Right renal pelvis (tissue), 4 donors: ENCODE results near the gene ATP6V1G2. TPM values are rescaled to one million over a fixed set of nuclear protein-coding genes. Genes with fewer than 3 reads are reported as not detected.
A peak's percentile ranks its signal among the peaks of the same experiment; 100 is the strongest.
"Not testable (repeated sequence)": the region's sequence is repeated elsewhere in the genome, so short reads cannot be mapped to it uniquely, and the experiment has no call there.

Source experiments
- DNase-seq, 4 donors: peaks; one replicate each; pipeline ENCODE4 v3.0.0-alpha.2; 2013; ENCODE audit warnings: low read depth in 4 of 4, low spot score in 3 of 4, missing footprints in 1 of 4
- polyA plus RNA-seq, 4 donors: library from polyadenylated mRNA; unstranded; fragments of 120-200 nt; gene quantifications; one replicate each; pipeline ENCODE4 v1.2.1, GENCODE V29; 2013; ENCODE audit not compliant: insufficient read length in 4 of 4

Gene ATP6V1G2
- 10 to 100 TPM in 1 of 4 donors, 1 to 10 TPM in 3; 6.4 to 11.8 (median 7.3) TPM for polyA plus RNA-seq

- peak; percentile 75 to 84 (median 79) for DNase-seq
Observed at GRCh38 chr6:31546339-31546957, at the start of gene ATP6V1G2. TSS of gene ATP6V1G2 (minus strand) at chr6:31546608. CDS start at chr6:31546559, 49 bp downstream.

DNA sequence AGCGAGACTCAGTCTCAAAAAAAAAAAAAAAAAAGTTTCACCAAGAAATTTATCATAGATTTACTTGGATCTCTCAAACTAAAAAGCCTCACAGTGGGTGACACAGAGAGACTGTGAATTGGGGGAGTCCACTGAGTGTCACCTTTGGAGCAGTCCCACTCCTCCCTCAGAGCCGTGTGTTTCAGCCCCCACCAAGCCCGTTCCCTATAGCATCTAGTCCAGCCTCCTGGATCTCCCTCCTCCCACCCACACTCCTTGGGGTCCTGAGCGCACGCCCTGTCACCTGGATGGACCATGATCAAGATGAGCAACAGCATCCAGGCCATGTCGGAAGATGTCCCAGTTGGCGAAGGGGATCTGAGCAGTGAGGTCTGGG lies 46.0 kb upstream of the ATP6V1G2 start:
- DNase-seq = no peak

DNA sequence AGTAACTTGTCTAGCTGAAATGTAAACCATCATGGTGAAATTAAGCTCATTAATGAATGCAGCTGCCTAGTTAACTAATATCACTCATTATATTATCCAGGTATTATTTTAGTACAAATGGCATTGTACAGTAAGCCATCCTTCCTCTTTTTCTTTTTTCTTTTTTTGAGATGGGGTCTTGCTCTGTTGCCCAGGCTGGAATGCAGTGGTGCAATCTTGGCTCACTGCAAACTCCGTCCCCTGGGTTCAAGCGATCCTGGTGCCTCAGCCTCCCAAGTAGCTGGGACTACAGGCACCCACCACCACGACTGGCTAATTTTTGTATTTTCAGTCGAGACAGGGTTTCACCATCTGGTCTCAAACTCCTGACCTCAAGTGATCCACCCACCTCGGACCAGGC lies 44.3 kb upstream of the ATP6V1G2 start:
- DNase-seq = not testable (repeated sequence)

GRCh38 chr6:31588871-31589650 lies 42.7 kb upstream of the ATP6V1G2 start:
- DNase-seq = no peak

DNA sequence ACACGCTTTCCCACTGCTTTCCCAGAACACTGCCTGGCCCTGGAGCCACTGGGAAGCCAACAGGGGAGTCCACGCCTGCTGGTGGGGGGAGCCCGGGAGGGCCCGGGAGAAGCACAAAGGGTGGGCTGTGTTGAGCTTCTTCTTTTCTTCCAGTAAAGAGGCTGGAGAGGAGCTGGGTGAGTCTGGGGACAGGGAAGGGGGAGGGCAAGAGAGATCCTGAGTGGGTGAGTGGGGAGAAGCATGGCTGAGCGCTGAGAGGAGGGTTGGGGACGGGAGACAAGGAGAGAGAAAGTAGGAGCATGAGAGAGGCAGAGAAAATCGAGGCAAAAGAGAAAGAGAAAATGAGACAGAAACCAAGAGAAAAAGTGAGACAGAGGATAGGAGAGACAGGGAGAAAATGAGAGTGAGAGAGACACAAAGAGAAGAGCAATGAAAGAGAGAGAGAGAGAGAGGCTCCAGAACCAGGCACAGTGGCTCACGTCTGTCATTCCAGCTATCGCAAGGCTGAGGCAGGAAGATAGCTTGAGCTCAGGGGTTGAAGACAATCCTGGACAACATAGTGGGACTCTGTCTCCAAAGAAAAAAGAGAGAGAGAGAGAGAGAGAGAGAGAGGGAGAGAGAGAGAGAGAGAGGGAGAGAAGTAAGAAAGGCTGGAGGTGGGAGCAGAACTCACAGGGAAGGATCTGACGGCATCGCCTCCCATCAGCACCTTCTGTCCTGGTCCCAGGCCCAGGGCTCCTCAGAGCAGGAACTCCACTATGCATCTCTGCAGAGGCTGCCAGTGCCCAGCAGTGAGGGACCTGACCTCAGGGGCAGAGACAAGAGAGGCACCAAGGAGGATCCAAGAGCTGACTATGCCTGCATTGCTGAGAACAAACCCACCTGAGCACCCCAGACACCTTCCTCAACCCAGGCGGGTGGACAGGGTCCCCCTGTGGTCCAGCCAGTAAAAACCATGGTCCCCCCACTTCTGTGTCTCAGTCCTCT lies 41.7 kb upstream of the ATP6V1G2 start:
- DNase-seq = no peak

- no peak for DNase-seq
Observed at GRCh38 chr6:31586599-31587281, 40.3 kb upstream of the ATP6V1G2 start.

DNA sequence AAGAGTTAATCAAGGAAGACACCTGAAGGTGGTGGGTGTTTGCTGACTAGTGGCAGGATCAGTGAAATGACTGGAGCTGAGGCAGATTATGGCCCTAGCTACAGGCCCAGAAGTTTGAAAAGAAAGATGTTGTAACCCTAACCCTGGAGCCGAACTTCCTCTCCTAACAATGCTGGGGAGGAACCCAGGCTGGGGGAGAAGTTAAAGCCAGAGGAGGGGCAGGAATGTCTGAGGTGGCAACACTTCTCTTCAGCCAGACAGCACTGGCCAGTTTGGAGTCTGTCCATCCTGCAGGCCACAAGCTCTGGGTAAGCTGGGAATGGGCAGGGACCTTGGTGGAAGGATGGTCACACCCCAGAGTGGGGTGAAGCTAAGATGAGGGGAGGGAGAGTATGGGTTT lies 39.6 kb upstream of the ATP6V1G2 start, which contains the start of gene LST1:
Gene LST1 (plus strand): TSS at position 270 of the 400 bp plus-strand sequence. CDS start 1,023 bp downstream, outside the sequence.
- DNase-seq = no peak

DNA sequence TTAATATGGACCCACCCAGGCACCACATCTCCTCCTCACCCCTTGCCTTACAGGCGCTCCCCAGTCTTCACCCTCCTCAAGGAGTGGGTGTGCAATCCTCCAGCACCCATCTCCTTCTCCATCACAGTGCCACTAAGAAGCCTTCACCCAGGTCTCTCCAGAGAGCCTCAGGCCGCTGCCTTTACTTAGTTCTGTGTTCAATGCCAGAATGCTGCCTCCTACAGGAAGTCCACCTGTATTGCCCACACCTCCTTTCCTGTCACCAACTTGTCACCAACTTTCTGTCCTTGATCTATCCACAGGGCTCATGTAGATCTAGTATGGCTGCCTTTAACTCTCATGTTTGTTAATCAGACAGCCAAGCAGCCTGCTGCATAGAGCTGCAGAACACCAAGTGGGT lies 39.1 kb upstream of the ATP6V1G2 start:
- no peak for DNase-seq

DNA sequence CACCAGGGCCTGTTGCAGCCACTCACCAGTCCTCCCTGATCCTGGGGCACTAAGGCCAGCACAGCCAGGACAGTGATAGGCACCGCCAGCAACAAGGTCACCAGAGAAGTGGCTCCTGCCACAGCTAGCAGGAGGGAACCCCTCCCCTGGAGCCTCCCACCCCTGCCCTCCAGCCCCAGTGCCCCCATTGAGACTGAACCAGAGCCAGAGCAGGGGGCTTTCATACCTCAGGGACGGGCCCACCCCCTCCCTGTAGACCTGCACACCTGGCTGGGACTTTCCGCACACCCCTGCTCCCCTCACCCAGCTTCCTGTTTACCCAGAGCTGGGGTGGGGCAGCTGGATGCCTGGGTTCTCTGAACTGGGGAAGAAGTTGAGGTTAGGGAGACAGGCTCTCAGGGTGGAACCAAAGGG lies 35.8 kb upstream of the ATP6V1G2 start, which contains the start of gene LTB:
Gene LTB (minus strand): TSS at position 195 of the 414 bp plus-strand sequence. CDS start 7 bp downstream, at position 188.
- DNase-seq = no peak

- peak in 1 of 4 donors; percentile 12 for DNase-seq
Observed at GRCh38 chr6:31581434-31582229, 35.2 kb upstream of the ATP6V1G2 start.

DNA sequence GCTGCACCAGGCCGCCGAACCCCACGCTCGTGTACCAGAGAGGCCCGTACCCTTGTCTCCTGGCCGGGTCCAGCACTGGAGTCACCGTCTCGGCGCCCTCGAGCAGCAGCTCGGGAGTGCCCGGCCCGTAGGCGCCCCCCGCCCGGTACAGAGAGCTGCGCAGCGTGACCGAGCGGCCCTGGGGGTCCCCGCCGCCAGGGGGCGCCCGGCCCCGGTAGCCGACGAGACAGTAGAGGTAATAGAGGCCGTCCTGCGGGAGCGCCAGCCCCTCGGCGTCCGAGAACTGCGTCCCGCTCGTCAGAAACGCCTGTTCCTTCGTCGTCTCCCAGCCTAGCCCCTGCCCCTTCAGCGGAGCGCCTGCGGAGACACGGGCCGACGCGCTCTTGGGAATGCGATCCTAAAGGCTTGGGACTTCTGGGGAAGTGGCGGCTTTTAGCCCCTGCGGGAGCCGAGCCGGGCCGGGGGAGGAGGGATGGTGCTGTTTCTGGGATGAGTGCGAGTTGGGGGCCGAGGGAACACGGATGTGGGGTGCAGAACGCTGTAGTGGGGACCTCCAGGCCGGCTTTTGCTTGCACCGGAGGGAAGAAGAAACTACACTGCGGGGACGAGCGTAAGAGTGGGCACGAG lies 34.5 kb upstream of the ATP6V1G2 start:
- peak; percentile 72 to 83 (median 74) for DNase-seq

DNA sequence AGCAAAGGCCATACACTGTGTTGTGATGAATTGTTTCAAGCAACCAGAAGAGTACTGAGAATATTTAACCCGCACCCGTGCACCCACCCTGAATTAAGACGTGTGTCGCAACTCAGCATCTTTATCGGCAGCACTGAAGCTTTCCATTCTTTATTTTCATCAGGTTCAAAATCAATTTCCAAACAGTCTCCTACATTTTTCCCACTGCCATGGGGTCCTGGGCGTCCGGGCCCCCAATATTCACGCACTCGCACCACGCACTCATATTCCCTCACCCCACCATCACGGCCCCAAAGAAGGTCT lies 34.0 kb upstream of the ATP6V1G2 start:
- no peak for DNase-seq

DNA sequence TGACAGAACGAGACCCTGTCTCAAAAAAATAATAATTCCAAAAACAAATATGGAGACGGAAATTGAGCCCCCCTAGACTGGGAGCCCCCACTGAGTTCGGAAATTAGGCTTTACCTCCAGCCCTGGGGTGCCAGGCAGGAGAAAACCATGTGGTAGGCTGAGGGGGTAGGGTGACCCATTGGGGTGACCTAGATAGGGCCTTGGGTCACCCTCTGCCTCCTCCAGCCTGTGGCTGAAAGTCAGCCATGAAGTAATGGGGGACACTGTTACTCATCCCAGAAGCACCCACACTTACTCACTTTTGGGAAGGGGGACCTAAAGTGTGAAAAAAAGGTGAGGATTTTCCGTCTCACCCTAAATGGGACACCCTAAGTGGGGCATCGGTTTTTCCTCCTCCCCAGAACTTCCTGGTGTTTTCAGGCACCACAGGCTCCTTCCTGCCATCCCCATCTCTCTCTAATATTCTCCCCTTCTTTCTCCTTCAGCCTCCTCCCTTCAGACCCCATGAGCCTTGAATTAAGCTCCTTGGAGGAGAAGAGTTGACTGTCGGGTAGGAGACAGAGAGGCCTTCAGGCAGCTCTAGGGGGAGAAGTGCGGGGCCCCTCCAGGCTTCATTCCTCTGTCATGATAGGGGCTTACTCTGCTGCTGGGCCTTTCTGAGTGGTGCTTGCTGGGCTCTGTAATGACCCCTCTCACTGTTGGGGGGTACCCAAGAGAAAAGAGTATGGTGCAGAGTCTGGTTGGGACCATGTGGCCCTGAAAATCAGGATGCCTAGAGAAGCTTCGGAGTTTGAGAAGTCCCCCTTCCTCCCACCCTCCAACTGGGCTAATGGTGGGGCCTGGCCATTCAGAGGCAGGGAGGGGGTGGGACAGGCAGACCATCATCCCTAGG lies 33.4 kb upstream of the ATP6V1G2 start:
- no peak for DNase-seq

GRCh38 chr6:31579119-31579505 lies 32.7 kb upstream of the ATP6V1G2 start:
- DNase-seq = no peak

- no peak for DNase-seq
Observed at GRCh38 chr6:31578184-31579118, 32.0 kb upstream of the ATP6V1G2 start.

- DNase-seq = no peak
Observed at GRCh38 chr6:31577579-31577966, 31.2 kb upstream of the ATP6V1G2 start.
